ENCODE data around the gene ALDH3B1.

DNA sequence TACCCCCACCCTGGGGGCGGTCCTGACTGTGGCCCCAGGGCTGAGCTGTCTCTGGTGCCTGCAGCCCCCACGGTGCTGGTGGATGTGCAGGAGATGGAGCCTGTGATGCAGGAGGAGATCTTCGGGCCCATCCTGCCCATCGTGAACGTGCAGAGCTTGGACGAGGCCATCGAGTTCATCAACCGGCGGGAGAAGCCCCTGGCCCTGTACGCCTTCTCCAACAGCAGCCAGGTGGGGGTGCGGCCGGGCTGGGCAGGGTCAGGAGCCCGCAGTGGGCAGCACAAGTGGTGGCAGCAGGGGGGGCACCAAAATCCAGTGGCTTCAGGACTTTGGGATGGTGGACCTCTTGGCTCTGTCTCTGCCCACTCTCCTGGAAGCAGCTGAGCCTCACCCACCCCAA is 12.4 kb downstream of the ALDH3B1 start:
- TF ChIP-seq, protein P1, sequence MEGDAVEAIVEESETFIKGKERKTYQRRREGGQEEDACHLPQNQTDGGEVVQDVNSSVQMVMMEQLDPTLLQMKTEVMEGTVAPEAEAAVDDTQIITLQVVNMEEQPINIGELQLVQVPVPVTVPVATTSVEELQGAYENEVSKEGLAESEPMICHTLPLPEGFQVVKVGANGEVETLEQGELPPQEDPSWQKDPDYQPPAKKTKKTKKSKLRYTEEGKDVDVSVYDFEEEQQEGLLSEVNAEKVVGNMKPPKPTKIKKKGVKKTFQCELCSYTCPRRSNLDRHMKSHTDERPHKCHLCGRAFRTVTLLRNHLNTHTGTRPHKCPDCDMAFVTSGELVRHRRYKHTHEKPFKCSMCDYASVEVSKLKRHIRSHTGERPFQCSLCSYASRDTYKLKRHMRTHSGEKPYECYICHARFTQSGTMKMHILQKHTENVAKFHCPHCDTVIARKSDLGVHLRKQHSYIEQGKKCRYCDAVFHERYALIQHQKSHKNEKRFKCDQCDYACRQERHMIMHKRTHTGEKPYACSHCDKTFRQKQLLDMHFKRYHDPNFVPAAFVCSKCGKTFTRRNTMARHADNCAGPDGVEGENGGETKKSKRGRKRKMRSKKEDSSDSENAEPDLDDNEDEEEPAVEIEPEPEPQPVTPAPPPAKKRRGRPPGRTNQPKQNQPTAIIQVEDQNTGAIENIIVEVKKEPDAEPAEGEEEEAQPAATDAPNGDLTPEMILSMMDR (conservative IDR thresholded peaks at IDR 0.05; ENCODE audit: low read depth, low read length): no peak
- TF ChIP-seq POLR2A (IDR thresholded peaks at IDR 0.05; ENCODE audit: low read depth, low read length): no peak
- TF ChIP-seq, protein P2, sequence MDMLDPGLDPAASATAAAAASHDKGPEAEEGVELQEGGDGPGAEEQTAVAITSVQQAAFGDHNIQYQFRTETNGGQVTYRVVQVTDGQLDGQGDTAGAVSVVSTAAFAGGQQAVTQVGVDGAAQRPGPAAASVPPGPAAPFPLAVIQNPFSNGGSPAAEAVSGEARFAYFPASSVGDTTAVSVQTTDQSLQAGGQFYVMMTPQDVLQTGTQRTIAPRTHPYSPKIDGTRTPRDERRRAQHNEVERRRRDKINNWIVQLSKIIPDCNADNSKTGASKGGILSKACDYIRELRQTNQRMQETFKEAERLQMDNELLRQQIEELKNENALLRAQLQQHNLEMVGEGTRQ (IDR thresholded peaks at IDR 0.05; ENCODE audit: low read depth, low read length): no peak
- no peak for TF ChIP-seq RAD21 (IDR thresholded peaks at IDR 0.05; ENCODE audit: low read length)
- no peak for TF ChIP-seq RFX5 (IDR thresholded peaks at IDR 0.05; ENCODE audit: low read depth, low read length)
- TF ChIP-seq, protein P3, sequence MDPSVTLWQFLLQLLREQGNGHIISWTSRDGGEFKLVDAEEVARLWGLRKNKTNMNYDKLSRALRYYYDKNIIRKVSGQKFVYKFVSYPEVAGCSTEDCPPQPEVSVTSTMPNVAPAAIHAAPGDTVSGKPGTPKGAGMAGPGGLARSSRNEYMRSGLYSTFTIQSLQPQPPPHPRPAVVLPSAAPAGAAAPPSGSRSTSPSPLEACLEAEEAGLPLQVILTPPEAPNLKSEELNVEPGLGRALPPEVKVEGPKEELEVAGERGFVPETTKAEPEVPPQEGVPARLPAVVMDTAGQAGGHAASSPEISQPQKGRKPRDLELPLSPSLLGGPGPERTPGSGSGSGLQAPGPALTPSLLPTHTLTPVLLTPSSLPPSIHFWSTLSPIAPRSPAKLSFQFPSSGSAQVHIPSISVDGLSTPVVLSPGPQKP (IDR thresholded peaks at IDR 0.05; ENCODE audit: borderline replicate concordance, low read depth, low read length): no peak
- no peak for TF ChIP-seq RCOR1 (IDR thresholded peaks at IDR 0.05; ENCODE audit: insufficient replicate concordance, low read length)
- TF ChIP-seq MXI1 (IDR thresholded peaks at IDR 0.05; ENCODE audit: borderline replicate concordance, low read depth, low read length): no peak
- TF ChIP-seq SMC3 (IDR thresholded peaks at IDR 0.05; ENCODE audit: low read depth, low read length): no peak

Measured in IMR-90 (cell line).